Endothelial cell of umbilical vein (primary cell): Measurements from ENCODE around the gene SSH2.
"Not testable (repeated sequence)": the region's sequence is repeated elsewhere in the genome, so short reads cannot be mapped to it uniquely, and the experiment has no call there.

Experiments used
- CTCF ChIP-seq, 2 donors: IDR thresholded peaks; 1 replicate in 1 of 2; 2 replicates in 1 of 2; pipeline ENCODE4 v1.5.1; 2011; ENCODE audit warnings: low read length in 2 of 2, mild to moderate bottlenecking in 2 of 2, moderate library complexity in 2 of 2, control low read depth in 1 of 2, inconsistent platforms in 1 of 2, low read depth in 1 of 2; ENCODE audit not compliant: insufficient read depth in 1 of 2; ENCODE audit errors: extremely low read depth in 1 of 2
- EZH2 ChIP-seq: IDR thresholded peaks from 2 replicates; pipeline ENCODE4 v1.6.1; 2012; ENCODE audit warnings: borderline replicate concordance, low read depth, mild to moderate bottlenecking, moderate library complexity, low read length, inconsistent platforms; ENCODE audit not compliant: severe bottlenecking
- FOS ChIP-seq: IDR thresholded peaks from 2 replicates; pipeline ENCODE4 v1.6.1; 2011; ENCODE audit warnings: mild to moderate bottlenecking, low read length, moderate library complexity, borderline replicate concordance; ENCODE audit not compliant: insufficient read depth
- GATA2 ChIP-seq: IDR thresholded peaks from 2 replicates; pipeline ENCODE4 v1.7.0; 2011; ENCODE audit warnings: low read depth, mild to moderate bottlenecking, moderate library complexity, mixed read lengths, low read length; ENCODE audit not compliant: insufficient read length, insufficient read depth
- JUN ChIP-seq: IDR thresholded peaks from 2 replicates; pipeline ENCODE4 v1.6.1; 2011; ENCODE audit warnings: borderline replicate concordance, low read depth; ENCODE audit not compliant: insufficient read length, insufficient read depth
- POLR2A ChIP-seq: IDR thresholded peaks from 2 replicates; pipeline ENCODE4 v1.6.1; 2012; ENCODE audit warnings: low read depth, mild to moderate bottlenecking, control low read depth, low read length
- POLR2AphosphoS5 ChIP-seq: IDR thresholded peaks from 2 replicates; pipeline ENCODE4 v1.6.1; 2012; ENCODE audit warnings: low read depth, mild to moderate bottlenecking, control low read depth, low read length, moderate library complexity; ENCODE audit not compliant: insufficient read depth
- TF ChIP-seq, protein P1 (sequence below): IDR thresholded peaks from 2 replicates; pipeline ENCODE4 v1.6.1; 2011; ENCODE audit not compliant: insufficient read depth, insufficient read length

- not testable (repeated sequence) for TF ChIP-seq GATA2; POLR2A; CTCF (IDR thresholded peaks at IDR 0.05; ENCODE audit: extremely low read depth in 1 of 2, insufficient read depth in 1 of 2, low read depth in 1 of 2, low read length in 2 of 2); EZH2; JUN; POLR2AphosphoS5; FOS
- TF ChIP-seq, protein P1, sequence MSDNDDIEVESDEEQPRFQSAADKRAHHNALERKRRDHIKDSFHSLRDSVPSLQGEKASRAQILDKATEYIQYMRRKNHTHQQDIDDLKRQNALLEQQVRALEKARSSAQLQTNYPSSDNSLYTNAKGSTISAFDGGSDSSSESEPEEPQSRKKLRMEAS, result not testable (repeated sequence)
Measured at GRCh38 chr17:29859445-29859844, 70.6 kb downstream of the SSH2 start.
